Progenitor cell of endocrine pancreas (in vitro differentiated cells): ENCODE data around the gene IL1RAPL2. TPM values are rescaled to one million over a fixed set of nuclear protein-coding genes. Genes with fewer than 3 reads are reported as not detected.

Source experiments
- DNase-seq: peaks from one replicate; pipeline ENCODE4 v3.0.0; 2021; ENCODE audit warnings: low spot score; ENCODE audit not compliant: unreplicated experiment
- H3K27ac Mint-ChIP-seq: 2 replicates; pipeline ENCODE4 v1.8.0; 2021; ENCODE audit warnings: mild to moderate bottlenecking, moderate library complexity, mixed read lengths
- H3K27me3 Mint-ChIP-seq: 2 replicates; pipeline ENCODE4 v1.8.0; 2021; ENCODE audit warnings: mixed read lengths
- H3K36me3 Mint-ChIP-seq: 2 replicates; pipeline ENCODE4 v1.8.0; 2022; ENCODE audit warnings: mixed read lengths; ENCODE audit not compliant: insufficient read depth
- H3K4me1 Mint-ChIP-seq: 2 replicates; pipeline ENCODE4 v1.8.0; 2021; ENCODE audit warnings: low read depth, mixed read lengths
- H3K4me3 Mint-ChIP-seq: 2 replicates; pipeline ENCODE4 v1.8.0; 2021; ENCODE audit warnings: low read depth, mild to moderate bottlenecking, moderate library complexity, mixed read lengths
- H3K9me3 Mint-ChIP-seq: 2 replicates; pipeline ENCODE4 v1.8.0; 2021; ENCODE audit warnings: low read depth, mixed read lengths
- CTCF ChIP-seq: fragments of 200-600 bp; sonication (generic); IDR thresholded peaks from one replicate; pipeline ENCODE4 v1.5.0; 2021; ENCODE audit warnings: antibody characterized with exemption, mild to moderate bottlenecking; ENCODE audit not compliant: unreplicated experiment
- total RNA-seq: library from RNA; stranded (reverse); gene quantifications from 2 replicates; pipeline ENCODE4 v1.2.1, GENCODE V29; 2021

IL1RAPL2 gene
- total RNA-seq, 1 donor from 2014 or later, result 0.91 TPM

- peaks cover 40% of the 10 kb centered on the region for H3K9me3 Mint-ChIP-seq
- no peaks in the 10 kb centered on the region for H3K4me1 Mint-ChIP-seq
- H3K36me3 Mint-ChIP-seq, result peaks cover 6% of the 10 kb centered on the region
- H3K4me3 Mint-ChIP-seq, result no peak overlapping the region
- H3K27me3 Mint-ChIP-seq, result no peaks in the 10 kb centered on the region
- DNase-seq, result no peak
- no peak overlapping the region for H3K27ac Mint-ChIP-seq
- TF ChIP-seq CTCF, result no peak
These were observed 196.6 kb downstream of the IL1RAPL2 start for GRCh38 chrX:104762641-104763040.

GRCh38 chrX:104789784-104790183 lies 223.8 kb downstream of the IL1RAPL2 start:
- H3K4me1 Mint-ChIP-seq, result no peaks in the 10 kb centered on the region
- no peak for TF ChIP-seq CTCF
- H3K27ac Mint-ChIP-seq, result no peak overlapping the region
- H3K27me3 Mint-ChIP-seq, result no peaks in the 10 kb centered on the region
- no peak overlapping the region for H3K4me3 Mint-ChIP-seq
- DNase-seq, result no peak
- H3K9me3 Mint-ChIP-seq, result no peaks in the 10 kb centered on the region
- H3K36me3 Mint-ChIP-seq, result no peaks in the 10 kb centered on the region

- H3K4me1 Mint-ChIP-seq, result no peaks in the 10 kb centered on the region
- H3K4me3 Mint-ChIP-seq, result no peak overlapping the region
- H3K9me3 Mint-ChIP-seq, result peaks cover 4% of the 10 kb centered on the region
- no peak for TF ChIP-seq CTCF
- no peak for DNase-seq
- H3K27me3 Mint-ChIP-seq, result no peaks in the 10 kb centered on the region
- no peaks in the 10 kb centered on the region for H3K36me3 Mint-ChIP-seq
- H3K27ac Mint-ChIP-seq, result no peak overlapping the region
These were observed 229.8 kb downstream of the IL1RAPL2 start for GRCh38 chrX:104795804-104796203.

- peaks cover 16% of the 10 kb centered on the region for H3K9me3 Mint-ChIP-seq
These were observed 237.2 kb downstream of the IL1RAPL2 start for GRCh38 chrX:104803219-104803618.

GRCh38 chrX:104806346-104806745 lies 240.3 kb downstream of the IL1RAPL2 start:
- no peaks in the 10 kb centered on the region for H3K4me1 Mint-ChIP-seq
- DNase-seq, result no peak
- H3K9me3 Mint-ChIP-seq, result peaks cover 22% of the 10 kb centered on the region
- H3K4me3 Mint-ChIP-seq, result no peak overlapping the region
- peaks cover 4% of the 10 kb centered on the region for H3K36me3 Mint-ChIP-seq
- no peak for TF ChIP-seq CTCF
- H3K27me3 Mint-ChIP-seq, result no peaks in the 10 kb centered on the region
- H3K27ac Mint-ChIP-seq, result no peak overlapping the region

More at GRCh38 chrX:104803219-104803618, 237.2 kb downstream of the IL1RAPL2 start:
- H3K4me1 Mint-ChIP-seq, result no peaks in the 10 kb centered on the region
- H3K27ac Mint-ChIP-seq, result no peak overlapping the region
- no peak for DNase-seq
- H3K27me3 Mint-ChIP-seq, result no peaks in the 10 kb centered on the region
- H3K4me3 Mint-ChIP-seq, result no peak overlapping the region
- no peak for TF ChIP-seq CTCF
- H3K36me3 Mint-ChIP-seq, result peaks cover under 1% of the 10 kb centered on the region
